ENCODE results near the gene LCN9.

- TF ChIP-seq CTCF (IDR thresholded peaks at IDR 0.05; ENCODE audit: low read length) (no peak), EZH2 (optimal IDR thresholded peaks at IDR 0.05; ENCODE audit: low read depth, low read length) (no peak), EZH2phosphoT487 (IDR thresholded peaks at IDR 0.05; ENCODE audit: low read length) (no peak)
Measured at GRCh38 chr9:135644631-135645218, 18.4 kb upstream of the LCN9 start.

Measured in MM.1S (cell line).